NOMO-1 treated with DMSO at 0.1 percent for 48 hours (cell line): ENCODE measurements around the gene SLC39A6.
"Not testable (repeated sequence)": the region's sequence is repeated elsewhere in the genome, so short reads cannot be mapped to it uniquely, and the experiment has no call there.

Source experiments
- DNase-seq: peaks from one replicate; lab custom pipeline; 2025; ENCODE audit not compliant: unreplicated experiment; lab: John Stamatoyannopoulos, UW

The SLC39A6 gene

GRCh38 chr18:36066001-36066400 lies 63.1 kb downstream of the SLC39A6 start:
- no peak for DNase-seq

- DNase-seq = not testable (repeated sequence)
These were observed 64.4 kb downstream of the SLC39A6 start for GRCh38 chr18:36064809-36065079.

- DNase-seq = no peak
These were observed 64.9 kb downstream of the SLC39A6 start for GRCh38 chr18:36064027-36064808.

- DNase-seq = no peak
These were observed 70.5 kb downstream of the SLC39A6 start for GRCh38 chr18:36058674-36059073.
